ELR (cell line): ENCODE data around the gene ZFP36L1.

Source experiments
- DNase-seq: peaks from one replicate; pipeline ENCODE4 v3.0.0-alpha.2; 2015; ENCODE audit warnings: low read depth

ZFP36L1 gene, protein sequence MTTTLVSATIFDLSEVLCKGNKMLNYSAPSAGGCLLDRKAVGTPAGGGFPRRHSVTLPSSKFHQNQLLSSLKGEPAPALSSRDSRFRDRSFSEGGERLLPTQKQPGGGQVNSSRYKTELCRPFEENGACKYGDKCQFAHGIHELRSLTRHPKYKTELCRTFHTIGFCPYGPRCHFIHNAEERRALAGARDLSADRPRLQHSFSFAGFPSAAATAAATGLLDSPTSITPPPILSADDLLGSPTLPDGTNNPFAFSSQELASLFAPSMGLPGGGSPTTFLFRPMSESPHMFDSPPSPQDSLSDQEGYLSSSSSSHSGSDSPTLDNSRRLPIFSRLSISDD

GRCh38 chr14:68792979-68793733 is at the start of gene ZFP36L1:
Gene ZFP36L1 (minus strand): TSS chr14:68793067. CDS start chr14:68792938, 129 bp downstream.
- peak; percentile 97 for DNase-seq

- no peak for DNase-seq
Measured at GRCh38 chr14:68842298-68842697, 49.4 kb upstream of the ZFP36L1 start.

DNA sequence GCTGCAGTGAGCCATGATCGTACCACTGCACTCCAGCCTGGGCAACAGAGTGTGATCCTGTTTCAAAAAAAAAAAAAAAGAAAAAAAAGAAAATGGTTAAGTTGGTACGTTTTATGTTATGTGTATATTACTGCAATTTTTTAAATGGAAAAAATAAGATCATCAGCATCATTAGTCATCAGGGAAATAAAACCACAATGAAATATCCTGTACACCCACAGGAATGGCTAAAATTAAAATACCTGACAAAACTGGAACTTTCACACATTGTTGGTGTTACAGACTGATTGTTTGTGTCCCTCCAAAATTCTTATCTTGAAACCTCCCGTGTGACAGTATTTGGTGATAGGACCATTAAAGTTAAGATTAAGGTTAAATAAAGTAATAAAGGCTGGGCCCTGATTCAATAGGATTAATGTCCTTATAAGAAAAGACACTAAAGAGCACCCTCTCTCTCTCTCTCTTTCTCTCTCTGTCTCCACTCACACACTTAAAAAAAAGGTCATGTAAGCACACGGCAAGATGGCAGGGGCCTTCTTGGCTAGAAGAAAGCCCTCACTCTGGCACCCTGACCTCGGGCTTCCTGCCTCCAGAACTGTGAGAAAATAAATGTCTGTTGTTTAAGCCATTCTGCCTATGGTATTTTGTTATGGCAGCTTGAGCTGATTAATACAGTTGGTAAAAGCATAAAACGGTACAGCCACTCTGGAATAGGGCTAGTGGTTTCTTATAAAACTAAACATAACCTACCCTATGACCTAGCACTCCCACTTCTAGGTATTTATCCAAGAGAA is 48.3 kb upstream of the ZFP36L1 start:
- DNase-seq: peak; percentile 32

GRCh38 chr14:68840454-68840853 is 47.6 kb upstream of the ZFP36L1 start:
- DNase-seq: no peak

DNA sequence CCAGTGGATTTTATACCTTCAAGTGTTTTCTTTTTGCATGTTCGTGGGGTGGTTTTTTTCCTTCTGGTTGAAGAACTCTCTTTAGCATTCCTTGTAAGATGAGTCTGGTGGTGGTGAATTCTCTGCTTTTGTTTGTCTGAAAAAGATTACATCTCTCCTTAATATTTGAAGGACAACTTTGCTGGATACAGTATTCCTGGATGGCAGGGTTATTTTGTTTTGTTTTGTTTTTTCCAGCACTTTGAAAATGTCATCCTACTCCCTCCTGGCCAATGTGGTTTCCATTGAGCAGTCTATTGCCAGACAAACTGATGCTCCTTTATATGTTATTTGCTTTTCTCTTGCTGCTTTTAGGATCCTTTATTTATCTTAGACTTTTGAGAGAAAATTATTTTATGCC is 43.2 kb upstream of the ZFP36L1 start:
- DNase-seq: no peak

GRCh38 chr14:68834816-68835215 is 41.9 kb upstream of the ZFP36L1 start:
- no peak for DNase-seq

DNA sequence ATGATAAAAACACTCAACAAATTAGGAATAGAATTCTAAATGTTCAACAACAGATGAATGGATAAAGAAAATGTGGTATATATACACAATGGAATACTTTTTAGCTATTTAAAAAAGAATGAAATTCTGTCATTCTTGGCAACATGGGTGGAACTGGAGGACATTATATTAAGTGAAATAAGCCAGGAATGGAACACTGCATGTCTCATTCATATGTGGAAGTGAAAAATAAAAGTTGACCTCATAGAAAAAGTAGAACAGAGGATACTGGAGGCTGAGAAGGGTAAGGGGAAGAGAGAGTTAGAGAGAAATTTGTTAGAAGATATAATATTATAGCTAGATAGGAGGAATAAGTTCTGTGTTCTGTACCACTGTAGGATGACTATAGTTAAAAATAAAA is 35.8 kb upstream of the ZFP36L1 start:
- DNase-seq: no peak

DNA sequence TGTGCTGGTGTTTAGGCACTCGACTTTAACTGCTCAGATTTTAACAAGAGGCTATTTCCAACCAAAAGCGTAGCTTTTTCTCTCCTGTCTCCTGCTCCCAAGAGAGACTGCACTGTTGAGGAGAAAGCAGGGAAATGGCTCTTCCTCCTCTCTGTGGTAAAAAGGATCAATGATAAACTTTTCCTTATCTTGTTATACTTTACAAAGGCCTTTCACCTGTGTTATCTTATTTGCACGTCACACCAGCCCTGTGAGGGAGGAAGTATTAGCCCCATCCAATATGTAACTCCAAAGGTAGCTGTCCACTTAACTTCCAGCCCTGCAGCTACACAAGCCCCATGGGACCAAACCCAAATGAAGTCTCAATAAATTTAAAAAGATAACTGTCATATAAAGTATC is 32.9 kb upstream of the ZFP36L1 start:
- no peak for DNase-seq

GRCh38 chr14:68824517-68825347 is 31.9 kb upstream of the ZFP36L1 start:
- DNase-seq: peak; percentile 86

DNA sequence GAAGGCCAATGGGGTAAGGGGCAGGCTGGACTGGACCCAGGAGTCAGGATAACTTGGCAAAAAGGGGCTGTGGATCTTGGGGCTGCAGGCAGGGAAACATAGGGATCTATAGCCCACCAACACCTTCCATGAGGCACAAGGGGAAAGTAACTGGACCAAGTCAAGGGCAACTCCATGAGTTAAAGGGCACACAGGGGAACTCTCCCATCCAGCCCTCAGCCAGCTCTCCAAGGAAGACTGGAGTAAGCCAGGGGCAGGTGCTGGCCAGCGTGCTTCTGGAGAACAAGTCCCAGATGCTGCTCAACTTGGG is 31.3 kb upstream of the ZFP36L1 start:
- no peak for DNase-seq

DNA sequence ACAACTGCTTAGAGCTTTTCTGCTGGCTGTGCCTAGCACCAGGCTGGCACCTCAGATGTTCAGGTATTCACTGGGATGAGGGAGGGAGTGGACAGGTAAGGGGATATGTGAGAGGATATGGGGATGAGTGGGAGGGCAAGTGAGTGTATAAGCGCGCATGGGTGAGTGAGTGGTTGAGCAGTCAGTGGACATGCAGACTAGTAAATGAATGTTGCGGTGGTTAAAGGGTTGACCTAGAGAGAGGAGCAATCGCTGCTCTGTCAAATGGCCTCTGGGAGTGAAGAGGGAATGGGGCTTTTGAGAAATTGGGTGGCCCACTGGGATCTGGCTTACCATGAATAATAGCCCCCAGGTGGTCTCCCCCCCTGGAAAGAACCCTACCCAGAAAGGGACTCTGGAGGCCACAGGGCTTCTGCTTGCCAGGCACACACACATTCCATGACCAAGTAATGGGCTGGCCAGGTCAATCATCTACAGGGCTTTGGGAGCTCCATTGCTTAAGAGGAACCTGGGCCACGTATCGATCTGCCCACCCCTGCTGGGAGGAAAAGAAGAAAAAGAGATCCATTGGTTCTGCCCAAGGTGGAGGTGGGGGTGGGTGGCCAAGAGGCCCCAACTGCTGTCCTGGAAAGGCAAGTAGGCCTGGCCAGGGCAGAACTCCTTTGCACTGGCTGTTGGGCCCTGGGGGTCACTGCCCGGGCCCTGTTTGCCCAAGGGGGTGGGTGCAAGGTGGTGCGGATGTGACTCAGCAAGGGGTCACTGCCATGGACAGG is 30.8 kb upstream of the ZFP36L1 start:
- DNase-seq: no peak

- no peak for DNase-seq
Measured at GRCh38 chr14:68822926-68823325, 30.1 kb upstream of the ZFP36L1 start.

DNA sequence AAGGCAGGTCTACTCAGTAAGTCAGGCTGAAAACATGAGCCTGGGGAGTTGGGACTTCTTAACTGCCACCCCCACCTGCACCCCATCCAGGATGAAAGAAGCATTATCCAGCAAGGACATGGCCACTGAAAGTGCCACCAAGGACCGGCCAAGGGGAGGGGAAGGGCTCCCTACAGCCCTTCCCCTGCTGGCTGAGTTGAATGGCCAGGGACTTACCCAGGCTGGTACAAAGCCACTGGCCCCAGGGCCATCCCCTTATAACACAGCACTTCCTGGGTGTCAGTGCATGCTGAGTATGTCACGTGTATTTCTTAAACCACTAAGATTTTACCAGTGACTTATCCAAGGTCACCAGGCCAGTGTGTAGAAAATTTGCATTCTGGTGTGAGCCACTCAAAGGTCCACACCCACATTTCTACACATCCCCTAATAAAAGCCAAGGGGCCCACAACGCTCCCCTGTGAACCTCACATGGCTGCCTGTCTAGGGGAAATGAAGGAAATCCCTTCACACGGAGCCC is 29.3 kb upstream of the ZFP36L1 start:
- no peak for DNase-seq

- no peak for DNase-seq
Measured at GRCh38 chr14:68820999-68821683, 28.3 kb upstream of the ZFP36L1 start.

DNA sequence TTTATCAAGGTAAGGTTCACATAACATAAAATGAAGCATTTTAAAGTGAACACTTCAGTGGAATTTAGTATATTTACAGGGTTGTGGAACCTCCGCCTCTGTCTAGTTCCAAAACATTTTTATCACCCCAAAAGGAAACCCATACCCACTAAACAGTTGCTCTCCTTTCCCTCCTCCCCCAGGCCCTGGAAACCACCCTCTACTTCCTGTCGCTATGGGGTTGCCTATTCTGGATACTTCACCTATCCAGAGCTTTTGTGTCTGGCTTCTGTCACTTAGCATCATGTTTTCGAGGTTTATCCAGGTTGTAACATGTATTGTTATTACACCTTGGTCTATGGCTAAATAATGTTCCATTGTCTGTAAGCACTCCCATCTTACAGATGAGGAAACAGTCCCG is 27.7 kb upstream of the ZFP36L1 start:
- no peak for DNase-seq

DNA sequence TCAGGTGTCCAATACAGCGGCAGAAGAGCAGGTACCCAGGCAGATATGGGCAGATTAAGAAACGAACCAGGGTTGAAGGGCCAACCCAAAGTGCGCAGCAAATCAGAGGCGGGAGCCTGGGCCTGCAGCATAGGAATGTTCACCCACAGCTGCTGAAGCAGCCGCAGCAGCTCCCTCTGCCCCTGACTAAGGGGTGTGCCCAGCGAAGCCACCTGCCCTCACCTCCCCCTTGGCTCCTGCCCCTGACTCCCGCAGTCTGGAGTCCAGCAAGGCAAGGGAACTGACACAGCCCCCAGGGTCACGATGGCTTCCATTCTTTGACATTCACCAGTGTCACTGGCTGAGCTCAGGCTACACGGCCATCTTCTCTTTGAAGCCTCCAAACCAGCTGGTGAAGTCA is 27.3 kb upstream of the ZFP36L1 start:
- no peak for DNase-seq

DNA sequence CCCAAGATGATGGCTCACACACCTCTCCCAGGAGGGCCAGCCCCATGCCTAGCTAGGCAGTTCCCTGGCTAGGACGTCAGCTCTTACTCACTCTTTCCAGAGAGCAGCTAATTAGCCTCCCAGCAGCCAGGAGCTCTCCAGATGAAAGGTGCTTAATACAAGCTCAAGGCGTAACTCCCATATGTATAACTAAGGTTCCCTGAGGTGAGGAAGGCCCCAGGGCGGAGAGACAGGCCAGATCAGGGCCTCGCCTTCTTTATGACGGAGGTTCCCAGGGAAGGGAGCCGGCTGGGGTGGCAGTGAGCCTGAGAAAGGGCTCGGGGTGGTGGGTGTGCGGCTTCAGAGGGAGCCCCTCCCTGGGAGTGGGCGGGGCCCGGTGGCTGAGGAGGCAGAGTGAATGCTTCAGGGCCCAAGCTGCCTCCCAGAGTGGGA is 26.4 kb upstream of the ZFP36L1 start:
- DNase-seq: peak; percentile 45

- no peak for DNase-seq
Measured at GRCh38 chr14:68817506-68818212, 24.8 kb upstream of the ZFP36L1 start.

DNA sequence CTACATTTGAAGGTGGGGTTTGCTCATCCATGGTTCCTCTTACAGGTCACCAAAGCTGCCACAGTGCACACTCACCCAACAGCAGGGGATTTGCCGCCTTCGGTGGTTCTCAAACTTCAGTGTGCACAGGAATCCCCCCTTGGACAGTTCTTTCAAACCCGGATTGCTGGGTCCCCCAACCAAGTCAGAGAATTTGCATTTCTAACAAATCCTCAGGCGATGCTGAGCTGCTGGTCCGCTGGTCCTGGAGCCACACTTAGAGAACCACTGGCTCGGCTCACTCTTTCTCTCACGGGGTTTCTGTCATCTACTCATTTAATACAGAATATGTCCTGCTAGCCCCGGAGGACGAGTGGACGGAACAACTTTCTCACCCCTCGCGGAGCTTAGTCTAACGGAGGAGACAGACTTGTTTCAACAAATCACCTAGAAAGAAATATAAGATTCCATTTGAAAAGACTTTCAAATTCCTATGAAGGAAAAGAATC is 24.1 kb upstream of the ZFP36L1 start:
- no peak for DNase-seq
